GM18520 (cell line): ENCODE measurements around the gene SH3PXD2A.
"Not testable (repeated sequence)": the region's sequence is repeated elsewhere in the genome, so short reads cannot be mapped to it uniquely, and the experiment has no call there.

Experiments
- ATAC-seq: cut with Tn5 transposase; IDR thresholded peaks from one replicate; pipeline ENCODE4 v1.9.1; 2021; ENCODE audit not compliant: unreplicated experiment

Gene SH3PXD2A

DNA sequence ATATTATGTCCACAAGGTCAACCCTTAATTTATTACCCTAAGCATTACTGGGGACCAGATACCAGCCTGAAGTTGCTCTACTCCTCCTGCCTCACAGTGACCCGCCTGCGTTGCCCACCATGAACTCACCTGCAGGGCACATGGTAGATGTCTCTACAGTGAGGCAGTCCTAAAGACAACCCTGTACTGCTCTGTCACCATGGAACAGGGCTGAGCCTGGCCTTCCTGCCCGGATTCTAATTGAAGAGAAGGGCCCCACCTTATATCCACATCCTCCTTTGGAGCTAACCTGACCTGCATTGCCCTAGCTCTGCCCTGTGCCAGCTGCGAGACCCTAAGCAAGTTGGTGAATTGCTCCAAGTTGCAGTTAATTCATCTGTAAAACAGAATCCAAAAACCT lies 4.1 kb downstream of the SH3PXD2A start:
- ATAC-seq: no peak

DNA sequence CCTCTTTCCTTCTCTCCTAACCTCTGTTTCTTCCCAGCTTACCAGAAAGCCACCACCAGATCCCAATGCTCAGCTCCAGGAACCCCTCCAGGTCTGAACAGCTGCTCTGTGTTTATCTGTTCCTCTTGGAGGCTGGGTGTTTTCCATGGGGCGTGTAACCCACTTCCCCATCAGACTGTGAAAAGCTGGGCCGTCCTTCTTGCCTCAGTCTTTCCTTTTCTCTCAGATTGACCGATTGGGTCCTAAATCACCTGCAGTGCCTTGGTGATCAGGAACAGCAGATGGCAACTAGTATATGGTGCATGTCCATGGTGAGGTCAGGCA lies 4.8 kb downstream of the SH3PXD2A start:
- no peak for ATAC-seq

DNA sequence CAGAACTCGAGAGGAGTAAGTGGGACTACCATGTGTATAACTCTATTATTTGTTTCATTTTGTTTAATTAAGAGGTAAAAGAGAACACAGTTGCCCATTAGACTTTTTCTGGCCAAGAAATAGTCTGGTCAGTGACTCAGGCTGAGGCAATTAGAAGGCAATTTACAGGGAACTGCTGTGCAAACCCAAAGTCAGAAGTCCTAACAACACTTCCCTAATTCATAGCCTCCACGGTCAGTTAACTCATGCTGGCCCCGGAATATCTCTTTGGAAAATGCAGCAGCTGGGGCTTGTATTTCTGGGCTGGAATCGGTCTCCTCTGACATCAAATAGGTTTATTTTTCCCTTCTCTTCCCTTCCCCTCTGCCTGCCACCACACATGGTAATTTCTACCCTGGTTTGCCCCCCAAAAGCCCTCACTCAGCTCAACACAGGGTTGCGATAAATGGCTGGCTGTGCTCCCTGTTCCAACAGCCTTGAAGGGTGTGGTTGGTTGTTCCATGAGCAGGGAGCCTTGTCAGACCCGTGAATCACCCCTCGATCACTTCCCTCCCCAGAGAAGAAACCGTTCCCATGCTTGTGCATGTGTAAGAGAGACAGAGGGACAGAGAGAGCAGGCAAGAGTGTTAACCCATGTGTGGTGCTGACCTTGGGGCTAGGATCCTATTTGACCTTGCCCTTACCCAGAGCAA lies 5.3 kb downstream of the SH3PXD2A start:
- ATAC-seq: no peak

DNA sequence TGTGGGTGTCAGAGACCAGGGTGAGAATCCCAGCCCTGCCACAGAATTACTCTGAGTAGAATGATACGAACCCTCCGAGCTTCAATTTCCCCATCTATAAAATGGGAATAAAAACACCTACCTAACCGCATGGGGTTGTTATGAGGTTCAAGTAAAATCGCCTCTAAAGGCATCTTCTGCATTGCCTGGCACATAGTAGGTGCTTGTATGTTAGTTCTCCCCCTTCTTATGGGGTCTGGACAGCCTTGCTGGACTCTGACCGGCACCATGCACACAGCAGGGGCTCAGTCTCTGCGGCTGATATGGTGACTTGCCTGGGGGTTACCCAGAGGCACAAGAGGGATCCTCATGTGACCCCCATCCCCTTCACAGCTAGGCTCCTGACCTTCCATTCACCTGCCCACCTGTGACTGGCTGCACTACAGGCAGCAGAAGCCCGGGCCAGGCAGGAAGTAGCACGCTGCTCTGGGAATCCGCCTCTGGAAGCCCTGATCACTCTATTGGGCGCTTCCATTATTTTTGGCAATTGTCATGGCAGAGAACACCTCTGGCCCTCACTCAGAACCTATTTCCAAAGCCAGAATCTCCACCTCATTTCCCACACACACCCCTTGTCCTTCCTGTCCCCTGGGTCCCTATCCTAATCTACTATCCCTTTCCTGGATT lies 6.0 kb downstream of the SH3PXD2A start:
- no peak for ATAC-seq

DNA sequence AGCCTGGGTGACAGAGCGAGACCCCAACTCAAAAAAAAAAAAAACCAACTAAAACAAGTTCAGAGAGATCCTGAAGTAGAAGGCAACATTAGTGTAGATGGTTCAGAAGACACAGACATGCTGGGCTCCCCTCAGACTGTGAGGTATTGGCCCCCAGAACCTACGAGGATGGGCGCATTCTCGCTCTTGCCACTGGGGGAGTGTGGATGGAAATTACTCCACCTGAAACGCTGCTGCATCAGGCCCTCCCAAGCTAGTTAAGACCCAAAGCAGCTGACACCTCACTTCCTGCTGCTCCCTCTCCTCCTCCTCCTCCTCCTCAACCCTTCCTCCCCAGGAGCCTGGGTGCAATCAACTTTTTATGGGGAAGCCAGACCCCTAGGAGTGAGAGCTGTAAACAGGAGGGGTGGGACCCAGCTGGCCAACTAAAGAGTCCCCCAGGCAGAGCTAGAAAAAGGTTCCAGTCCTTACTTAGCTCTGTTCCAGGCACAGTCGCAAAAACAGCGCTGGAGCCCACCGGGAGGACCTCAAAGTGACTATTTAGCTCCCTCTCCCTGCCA lies 7.4 kb downstream of the SH3PXD2A start:
- no peak for ATAC-seq

DNA sequence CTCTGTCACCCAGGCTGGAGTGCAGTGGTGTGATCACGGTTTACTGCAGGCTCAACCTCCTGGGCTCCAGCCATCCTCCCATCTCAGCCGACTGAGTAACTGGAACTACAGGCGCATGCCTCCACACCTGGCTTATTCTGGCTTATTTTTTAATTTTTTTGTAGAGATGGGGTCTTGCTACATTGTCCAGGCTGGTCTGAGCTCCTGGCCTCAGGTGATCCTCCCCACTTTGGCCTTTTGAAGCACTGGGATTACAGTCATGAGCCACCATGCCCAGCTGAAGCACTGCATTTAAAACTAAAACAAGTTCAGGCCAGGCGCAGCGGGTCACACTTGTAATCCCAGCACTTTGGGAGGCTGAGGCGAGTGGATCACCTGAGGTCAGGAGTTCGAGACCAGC lies 8.0 kb downstream of the SH3PXD2A start:
- ATAC-seq: no peak

DNA sequence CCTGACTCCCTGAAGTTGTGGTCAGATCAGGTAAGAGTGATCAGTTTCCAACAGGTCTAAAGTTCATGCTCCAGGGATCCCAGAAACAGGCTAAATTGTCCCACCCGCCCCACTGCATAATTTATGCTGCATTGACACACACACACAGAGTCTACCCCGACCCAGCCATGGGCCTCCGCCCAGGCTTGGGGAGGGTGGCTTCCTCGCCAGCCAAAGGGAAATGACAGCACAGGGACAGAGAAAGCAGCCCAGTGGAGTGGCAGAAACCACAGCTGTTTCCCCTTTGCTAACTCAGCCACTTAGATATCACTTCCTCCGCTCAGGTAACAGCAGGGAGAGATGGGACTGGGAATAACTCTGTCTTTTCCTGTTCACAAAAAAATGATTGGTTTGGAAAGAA lies 9.4 kb downstream of the SH3PXD2A start:
- no peak for ATAC-seq

DNA sequence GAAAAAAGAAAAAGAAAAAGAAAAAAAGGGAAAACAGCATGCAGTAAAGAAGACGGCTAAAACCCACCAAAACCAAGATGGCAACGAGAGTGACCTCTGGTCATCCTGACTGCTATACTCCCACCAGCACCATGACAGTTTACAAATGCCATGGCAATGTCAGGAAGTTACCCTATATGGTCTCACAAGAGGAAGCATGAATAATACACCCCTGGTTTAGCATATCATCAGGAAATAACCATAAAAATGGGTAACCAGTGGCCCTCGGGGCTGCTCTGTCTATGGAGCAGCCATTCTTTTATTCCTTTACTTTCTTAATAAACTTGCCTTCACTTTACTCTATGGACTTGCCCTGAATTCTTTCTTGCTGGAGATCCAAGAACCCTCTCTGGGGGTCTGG lies 10.0 kb downstream of the SH3PXD2A start:
- not testable (repeated sequence) for ATAC-seq

DNA sequence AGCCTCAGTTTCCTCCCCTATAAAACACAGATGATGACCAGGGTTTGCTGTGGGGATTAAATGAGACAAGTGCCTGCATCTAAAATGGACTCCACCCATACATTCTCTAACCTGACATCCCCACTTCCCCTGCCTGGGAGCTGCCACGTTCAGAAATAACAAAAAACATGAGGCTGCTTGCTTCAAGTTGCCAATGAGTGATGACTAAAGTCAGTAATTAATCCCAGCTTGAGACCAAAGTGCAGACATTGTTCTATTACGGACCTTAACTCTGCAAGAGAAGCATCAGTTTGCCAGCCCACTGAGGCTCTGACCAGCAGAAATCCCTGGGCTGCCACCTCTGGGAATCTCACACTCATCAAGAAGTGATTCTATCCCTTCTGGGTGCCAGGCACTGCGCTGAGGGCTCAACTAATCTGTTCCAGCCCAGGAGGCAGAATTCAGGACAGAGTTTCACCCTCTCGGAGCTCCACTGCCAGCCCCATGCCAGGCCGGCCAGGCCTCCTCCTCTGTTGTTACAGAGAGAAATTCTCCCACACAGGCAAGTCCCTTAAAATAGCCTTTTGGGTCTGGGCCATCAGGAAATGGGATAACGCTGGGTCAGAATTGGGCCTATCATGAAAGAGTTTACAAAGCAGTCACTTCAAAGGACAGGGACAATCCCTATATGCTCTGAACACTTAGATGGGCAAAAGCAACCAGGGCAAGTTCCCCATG lies 11.4 kb downstream of the SH3PXD2A start:
- ATAC-seq: no peak

DNA sequence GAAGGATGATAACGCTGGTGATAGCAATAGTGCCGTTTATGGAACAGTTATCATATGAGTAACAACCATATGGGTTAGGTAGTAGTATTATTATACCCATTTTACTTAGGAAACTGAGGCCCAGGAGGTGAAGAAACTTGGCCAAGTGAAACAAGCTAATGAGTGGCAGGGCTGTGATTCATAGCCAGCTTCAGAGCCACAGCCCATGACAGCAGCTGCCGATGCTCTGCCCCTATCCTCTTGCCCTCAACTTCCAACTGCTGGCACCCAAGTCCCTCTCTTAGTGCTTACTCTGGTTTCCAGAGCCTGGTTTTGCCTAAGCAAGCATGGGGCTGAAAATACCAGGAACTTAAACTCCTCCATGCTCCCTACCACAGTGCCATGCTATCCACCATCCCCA lies 12.3 kb downstream of the SH3PXD2A start:
- no peak for ATAC-seq

DNA sequence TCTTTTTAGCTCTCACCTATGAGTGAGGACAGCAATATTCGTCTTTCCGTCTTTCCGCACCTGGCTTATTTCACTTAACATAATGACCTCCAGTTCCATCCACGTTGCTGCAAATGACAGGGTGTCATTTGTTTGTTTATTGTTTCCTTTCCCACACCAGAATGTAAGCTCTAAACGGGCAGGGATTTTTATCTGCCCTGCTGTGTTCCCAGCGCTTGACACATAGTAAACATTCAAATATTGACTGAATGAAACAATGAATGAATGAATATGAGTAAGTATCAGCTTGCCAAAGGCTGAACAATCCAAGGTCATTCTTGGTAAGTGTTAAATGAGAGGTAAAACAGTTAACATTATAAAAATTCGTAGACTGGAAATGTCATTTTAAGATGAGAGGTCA lies 12.8 kb downstream of the SH3PXD2A start:
- no peak for ATAC-seq

DNA sequence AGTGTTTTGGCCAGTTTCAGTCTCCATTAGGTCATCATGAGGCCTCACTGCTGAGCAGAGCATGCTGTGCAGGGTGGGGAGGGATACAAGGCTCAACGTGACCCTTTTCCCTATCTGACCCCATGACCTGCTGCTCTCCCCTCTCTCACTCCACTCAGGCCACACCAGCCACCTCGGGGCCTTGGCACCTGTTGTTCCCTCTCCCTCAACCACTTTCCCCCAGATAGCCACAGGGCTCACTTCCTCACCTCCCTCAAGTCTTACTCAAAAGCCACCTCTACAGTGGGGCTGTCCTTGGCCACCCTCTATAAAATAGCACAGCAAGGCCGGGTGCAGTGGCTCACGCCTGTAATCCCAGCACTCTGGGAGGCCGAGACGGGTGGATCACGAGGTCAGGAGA lies 13.9 kb downstream of the SH3PXD2A start:
- no peak for ATAC-seq

DNA sequence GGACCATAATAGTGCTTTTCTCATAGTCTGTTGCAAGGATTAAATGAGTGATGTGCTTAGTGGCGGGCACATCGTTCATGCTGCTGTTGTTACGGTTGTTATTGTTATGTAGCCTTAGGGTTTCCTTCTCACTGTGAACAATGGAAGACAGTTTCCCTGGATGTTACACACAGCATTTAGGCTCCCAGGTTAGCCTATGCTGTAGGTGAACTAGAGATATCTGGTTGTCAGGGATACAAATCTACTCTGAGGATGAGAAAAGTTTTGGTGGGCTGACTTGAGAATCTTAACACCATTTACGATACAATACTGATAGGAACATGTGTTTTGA lies 14.7 kb downstream of the SH3PXD2A start:
- ATAC-seq: no peak

DNA sequence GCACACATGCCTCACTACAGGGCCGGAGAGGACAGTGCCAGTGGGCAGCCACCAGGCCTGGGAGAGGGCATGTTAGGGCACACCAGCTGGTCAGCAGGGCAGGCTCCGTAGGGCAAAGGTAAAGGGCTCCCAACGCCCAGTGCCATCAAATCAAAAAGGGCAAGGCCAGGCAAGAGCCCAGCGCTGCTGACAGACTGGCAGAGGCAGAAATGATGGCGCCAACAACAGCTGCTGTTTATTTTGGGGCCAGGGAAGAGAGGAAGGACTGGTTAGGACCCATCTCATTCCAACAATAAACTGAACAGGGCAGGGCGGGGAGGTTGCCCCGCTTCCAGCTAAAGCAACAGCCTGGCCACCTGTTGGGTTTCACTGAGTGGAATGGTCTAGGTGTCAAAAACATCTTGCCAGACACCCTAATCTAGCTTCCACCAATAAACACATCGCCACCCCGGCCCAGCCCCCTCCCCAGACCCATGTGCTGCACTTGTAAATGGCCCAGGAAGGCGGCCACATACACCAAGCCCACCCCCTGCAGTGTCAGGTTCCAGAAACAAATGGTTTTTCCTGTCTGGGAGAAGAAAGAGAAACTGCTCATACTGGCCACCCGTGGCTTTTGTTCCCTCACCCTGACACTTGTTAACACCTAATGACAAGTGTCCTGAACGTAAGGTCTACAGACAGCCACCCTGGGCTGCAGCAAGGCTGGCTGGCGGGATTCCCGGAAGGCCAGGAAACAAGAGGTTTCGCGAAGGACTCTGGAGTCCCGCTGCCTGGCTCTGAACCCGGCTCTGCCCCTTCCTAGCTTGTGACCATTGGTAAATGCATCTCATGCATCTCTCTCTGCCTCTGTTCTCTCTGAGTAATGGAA lies 15.3 kb downstream of the SH3PXD2A start:
- ATAC-seq: no peak

DNA sequence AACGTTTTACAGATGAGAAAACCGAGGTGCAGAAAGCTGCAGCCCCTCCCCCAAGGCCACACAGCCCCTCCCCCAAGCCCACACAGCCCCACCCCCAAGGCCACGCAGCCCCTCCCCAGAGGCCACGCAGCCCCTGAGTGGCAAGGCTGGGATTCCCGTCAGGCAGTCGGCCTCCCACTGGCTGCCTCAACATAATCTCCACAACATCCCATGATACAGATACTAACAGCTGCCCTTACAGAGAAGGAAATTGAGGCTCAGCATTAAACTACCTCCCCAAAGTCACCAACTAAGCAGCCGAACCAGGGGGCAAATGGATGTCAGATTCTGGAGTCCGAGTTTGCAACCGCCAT lies 15.9 kb downstream of the SH3PXD2A start:
- no peak for ATAC-seq

DNA sequence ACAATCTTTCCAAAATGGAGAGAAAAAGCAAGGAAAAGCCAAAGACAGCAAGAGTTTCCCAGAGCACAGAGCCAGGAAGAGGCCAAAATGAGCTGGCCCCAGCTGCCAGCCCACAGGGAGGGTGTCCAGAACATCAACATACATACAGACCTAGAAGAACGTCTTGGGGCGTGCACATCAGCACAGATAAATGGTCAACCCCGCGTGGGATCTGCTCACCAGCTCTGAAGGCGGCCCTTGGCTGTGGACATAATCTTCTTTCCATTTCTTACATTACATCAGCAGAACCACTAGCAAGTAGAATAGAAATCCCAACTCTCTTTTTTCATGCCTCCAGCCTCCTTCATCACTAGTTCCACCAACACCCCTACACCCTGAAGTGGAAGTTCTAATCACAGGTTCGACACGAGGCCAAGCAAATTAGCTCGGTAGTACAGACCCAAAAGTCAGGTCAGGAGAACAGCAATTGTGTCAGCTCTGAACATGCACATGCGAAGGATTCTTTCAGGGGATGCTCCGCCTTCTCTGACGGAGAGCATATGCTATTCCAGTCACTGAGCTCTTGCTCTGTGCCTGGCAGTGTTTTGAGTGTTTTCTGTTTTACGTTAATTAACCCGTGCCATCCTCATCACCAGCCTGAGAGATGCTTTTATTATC lies 16.4 kb downstream of the SH3PXD2A start:
- no peak for ATAC-seq

DNA sequence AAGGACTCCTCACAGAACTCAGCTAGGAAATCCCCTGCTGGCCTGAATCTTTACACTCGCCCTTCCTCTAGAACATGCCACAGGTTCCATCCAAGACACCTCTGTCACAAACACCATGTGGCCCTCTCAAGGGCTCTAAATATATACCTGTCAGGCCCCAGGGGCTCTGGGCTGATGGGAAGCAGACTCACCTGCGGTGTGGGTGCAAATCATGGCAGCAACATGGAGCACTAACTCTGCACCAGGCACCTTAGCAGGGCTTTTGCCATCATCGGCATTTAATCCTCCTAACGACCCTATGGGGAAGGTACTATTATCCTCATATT lies 17.3 kb downstream of the SH3PXD2A start:
- no peak for ATAC-seq

DNA sequence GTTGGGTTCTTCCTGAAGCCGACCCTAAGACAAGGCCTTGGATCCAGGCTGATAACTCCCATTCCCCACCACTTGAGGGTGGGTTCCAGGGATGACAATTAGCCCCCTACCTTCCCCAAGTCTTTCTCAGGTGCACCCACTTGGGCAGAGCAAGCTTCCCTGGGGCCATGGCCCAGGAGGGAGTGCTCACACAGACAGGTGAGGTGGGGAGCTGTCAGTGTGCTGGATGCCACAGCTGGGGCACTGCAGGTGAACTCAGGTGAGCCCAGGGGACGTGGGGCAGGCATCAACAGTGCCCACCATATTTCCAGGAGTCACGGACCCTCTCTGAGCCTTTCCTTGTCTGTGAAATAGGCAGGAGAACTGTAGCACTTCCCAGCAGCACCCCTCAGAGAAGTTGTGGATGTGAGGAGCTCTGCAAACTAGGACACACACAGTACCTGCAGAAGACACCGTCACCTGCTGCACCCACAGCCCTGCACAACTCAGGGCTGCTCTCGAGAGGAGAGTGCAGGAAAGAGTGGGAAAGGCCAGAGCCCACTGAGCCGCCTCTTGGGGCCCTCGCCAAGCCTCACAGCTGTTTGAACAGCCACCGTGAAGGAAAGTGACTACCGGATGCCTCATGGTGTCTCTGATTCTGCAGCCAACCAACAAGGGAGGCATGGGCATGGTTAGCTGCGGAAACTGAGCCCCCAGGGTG lies 17.9 kb downstream of the SH3PXD2A start:
- ATAC-seq: no peak

DNA sequence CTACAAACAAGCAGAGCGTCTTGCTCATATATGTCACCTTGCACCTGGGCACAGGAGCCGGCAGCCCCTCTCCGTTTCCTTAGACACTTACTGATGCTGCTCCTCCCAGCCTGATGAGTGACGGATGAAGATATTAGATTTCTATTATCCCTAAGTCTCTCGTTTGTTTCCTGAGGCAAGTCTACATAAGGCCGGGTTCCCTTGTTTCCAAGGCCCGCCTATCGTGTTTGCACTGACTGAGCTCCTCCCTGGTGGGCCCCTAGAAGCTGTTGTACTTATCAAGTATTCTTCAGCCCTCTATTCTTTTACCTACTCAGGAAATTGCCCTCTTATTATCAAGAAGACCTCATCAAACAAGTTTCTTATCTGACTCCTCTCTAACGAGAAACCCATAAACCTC lies 18.5 kb downstream of the SH3PXD2A start:
- no peak for ATAC-seq

DNA sequence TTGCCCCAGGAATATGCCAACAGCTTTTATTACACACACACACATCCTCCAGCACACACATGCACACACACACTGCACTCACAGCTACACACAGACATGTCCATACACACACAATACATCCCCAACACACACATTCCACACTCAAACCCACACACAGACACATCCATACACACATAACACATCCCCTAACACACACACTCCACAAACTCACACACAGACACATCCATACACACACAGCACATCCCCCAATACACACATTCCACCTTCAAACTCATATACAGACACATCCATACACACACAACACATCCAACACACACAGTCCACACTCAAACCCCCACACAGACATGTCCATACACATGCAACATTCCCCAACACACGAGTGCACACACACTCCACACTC lies 19.1 kb downstream of the SH3PXD2A start:
- no peak for ATAC-seq
